ENCODE data around the gene RAB11A. TPM values are rescaled to one million over a fixed set of nuclear protein-coding genes. Genes with fewer than 3 reads are reported as not detected.

Gene RAB11A
- total and polyA plus RNA-seq, 2 donors (not counting 1 experiment from before 2014, with no cell fraction given) = 83.2 to 126 TPM

GRCh38 chr15:65885668-65886218, 16.5 kb downstream of the RAB11A start:
- no peak overlapping the region for H2AFZ ChIP-seq (ENCODE audit: insufficient read depth, low read depth, low read length, poor library complexity, severe bottlenecking)
- H4K20me1 ChIP-seq (ENCODE audit: control insufficient read depth, insufficient read depth, low read length, poor library complexity, severe bottlenecking) = no peaks in the 10 kb centered on the region
- no peak overlapping the region for H3K9ac ChIP-seq (ENCODE audit: low read length)
- H3K9me3 Mint-ChIP-seq (ENCODE audit: insufficient read depth) = no peaks in the 10 kb centered on the region
- H3K79me2 ChIP-seq (ENCODE audit: control insufficient read depth, insufficient read depth, low read length) = peaks cover 24% of the 10 kb centered on the region
- peak overlapping the region in 1 of 2 donors; percentile 18 for H3K27ac ChIP-seq (ENCODE audit: low read length in 2 of 2)
- H3K4me1 ChIP-seq (ENCODE audit: control insufficient read depth in 2 of 2, insufficient read depth in 2 of 2, low read length in 2 of 2) = peaks cover 41 to 42% of the 10 kb centered on the region in 2 donors
- no peak overlapping the region for H3K4me2 ChIP-seq (replicated peaks; ENCODE audit: low read depth, low read length, poor library complexity, severe bottlenecking)
- H3K4me3 Mint-ChIP-seq = no peak overlapping the region
- no peak for TF ChIP-seq CTCF (IDR thresholded peaks at IDR 0.05)
- TF ChIP-seq EZH2 (IDR thresholded peaks at IDR 0.05; ENCODE audit: borderline replicate concordance, insufficient read depth, low read depth, low read length, poor library complexity, severe bottlenecking) = no peak
- H3K4me1 Mint-ChIP-seq = peaks cover 50% of the 10 kb centered on the region
- CTCF ChIA-PET = no interaction called here
- H3K36me3 ChIP-seq (replicated peaks in 1 of 2; ENCODE audit: control extremely low read depth in 1 of 2, control insufficient read depth in 1 of 2, extremely low read depth in 1 of 2, insufficient read depth in 2 of 2, low read length in 1 of 2) = peaks cover 12 to 55% of the 10 kb centered on the region in 2 experiments
- POLR2A ChIA-PET = interaction anchor here (0.7 kb wide), 1 partner anchor 274 kb away, joined by 4 read pairs; no protein-coding TSS in a partner anchor
- no peaks in the 10 kb centered on the region for H3K27me3 ChIP-seq (replicated peaks in 1 of 4; ENCODE audit: control extremely low read depth in 1 of 4, control insufficient read depth in 3 of 4, insufficient read depth in 4 of 4, low read length in 3 of 4)
- H3K4me3 ChIP-seq (ENCODE audit: control extremely low read depth in 1 of 5, extremely low read depth in 1 of 5, insufficient read depth in 1 of 5, low read depth in 2 of 5, low read length in 4 of 5) = no peak overlapping the region
- 95% methylated on average over 3 of the region's 4 CpGs for WGBS (ENCODE audit: insufficient coverage)
- DNase-seq (no peak), ATAC-seq (ENCODE audit: low read depth) (no peak)
- intact Hi-C loops (cut with micrococcal nuclease) = no loop called here
- H3K27ac Mint-ChIP-seq = no peak overlapping the region
- H3K27me3 Mint-ChIP-seq = no peaks in the 10 kb centered on the region
- H3K9me3 ChIP-seq (ENCODE audit: control extremely low read depth in 1 of 3, control insufficient read depth in 2 of 3, insufficient read depth in 1 of 3, low read length in 2 of 3) = no peaks in the 10 kb centered on the region

- CTCF ChIA-PET = no interaction called here
- ATAC-seq (ENCODE audit: low read depth) (no peak), DNase-seq (no peak)
- H3K4me3 ChIP-seq (ENCODE audit: control extremely low read depth in 1 of 5, extremely low read depth in 1 of 5, insufficient read depth in 1 of 5, low read depth in 2 of 5, low read length in 4 of 5) = no peak overlapping the region
- H3K27ac ChIP-seq (ENCODE audit: low read length in 2 of 2) = no peak overlapping the region
- no peaks in the 10 kb centered on the region for H3K9me3 Mint-ChIP-seq (ENCODE audit: insufficient read depth)
- peaks cover 25 to 26% of the 10 kb centered on the region in 2 donors for H3K4me1 ChIP-seq (ENCODE audit: control insufficient read depth in 2 of 2, insufficient read depth in 2 of 2, low read length in 2 of 2)
- no peak overlapping the region for H3K4me3 Mint-ChIP-seq
- H3K27ac Mint-ChIP-seq = no peak overlapping the region
- TF ChIP-seq EZH2 (IDR thresholded peaks at IDR 0.05; ENCODE audit: borderline replicate concordance, insufficient read depth, low read depth, low read length, poor library complexity, severe bottlenecking) = no peak
- TF ChIP-seq CTCF (IDR thresholded peaks at IDR 0.05) = no peak
- WGBS (ENCODE audit: insufficient coverage) = no CpG with 5 or more reads among the region's 3 CpGs
- no peak overlapping the region for H3K9ac ChIP-seq (ENCODE audit: low read length)
- intact Hi-C loops (cut with micrococcal nuclease) = no loop called here
- H3K27me3 Mint-ChIP-seq = no peaks in the 10 kb centered on the region
- H3K9me3 ChIP-seq (ENCODE audit: control extremely low read depth in 1 of 3, control insufficient read depth in 2 of 3, insufficient read depth in 1 of 3, low read length in 2 of 3) = no peaks in the 10 kb centered on the region
- H2AFZ ChIP-seq (ENCODE audit: insufficient read depth, low read depth, low read length, poor library complexity, severe bottlenecking) = no peak overlapping the region
- H4K20me1 ChIP-seq (ENCODE audit: control insufficient read depth, insufficient read depth, low read length, poor library complexity, severe bottlenecking) = peaks cover 4% of the 10 kb centered on the region
- H3K36me3 ChIP-seq (replicated peaks in 1 of 2; ENCODE audit: control extremely low read depth in 1 of 2, control insufficient read depth in 1 of 2, extremely low read depth in 1 of 2, insufficient read depth in 2 of 2, low read length in 1 of 2) = peaks cover 13 to 61% of the 10 kb centered on the region in 2 experiments
- H3K4me1 Mint-ChIP-seq = peaks cover 37% of the 10 kb centered on the region
- POLR2A ChIA-PET = no interaction called here
- peaks cover 26% of the 10 kb centered on the region for H3K79me2 ChIP-seq (ENCODE audit: control insufficient read depth, insufficient read depth, low read length)
- no peak overlapping the region for H3K4me2 ChIP-seq (replicated peaks; ENCODE audit: low read depth, low read length, poor library complexity, severe bottlenecking)
- no peaks in the 10 kb centered on the region for H3K27me3 ChIP-seq (replicated peaks in 1 of 4; ENCODE audit: control extremely low read depth in 1 of 4, control insufficient read depth in 3 of 4, insufficient read depth in 4 of 4, low read length in 3 of 4)
Observed at GRCh38 chr15:65887565-65887964, 18.3 kb downstream of the RAB11A start.
